Measurements from ENCODE around the gene MAK.

The MAK gene

GRCh38 chr6:10847684-10848083, 9.3 kb upstream of the MAK start:
- no peaks in the 10 kb centered on the region for H3K27me3 ChIP-seq (replicated peaks; ENCODE audit: insufficient read depth, low read length)

GRCh38 chr6:10843554-10843953, 5.2 kb upstream of the MAK start:
- H3K4me1 ChIP-seq (ENCODE audit: low read length) = peaks cover 4% of the 10 kb centered on the region; the same call in 1 of the 2 replicates
- no peak overlapping the region for H3K27ac ChIP-seq (ENCODE audit: low read length)
- no peak overlapping the region for H3K4me2 ChIP-seq (ENCODE audit: low read depth, low read length)
- no peak overlapping the region for H3K4me3 ChIP-seq (ENCODE audit: low read length)
- no peak overlapping the region for H2AFZ ChIP-seq (ENCODE audit: low read length)
- DNase-seq = no peak
- no peaks in the 10 kb centered on the region for H3K9me2 ChIP-seq (replicated peaks; ENCODE audit: insufficient read depth, low read length)
- no peaks in the 10 kb centered on the region for H3K79me2 ChIP-seq (ENCODE audit: low read length)
- peaks cover 11% of the 10 kb centered on the region; the same call in 1 of the 2 replicates for H3K27me3 ChIP-seq (replicated peaks; ENCODE audit: insufficient read depth, low read length)
- no peak overlapping the region for H3K9ac ChIP-seq (ENCODE audit: low read length)
- no peaks in the 10 kb centered on the region for H4K20me1 ChIP-seq (ENCODE audit: insufficient read depth, low read length)
- no peaks in the 10 kb centered on the region for H3K36me3 ChIP-seq (replicated peaks; ENCODE audit: insufficient read depth, low read length)
- TF ChIP-seq EZH2 (optimal IDR thresholded peaks at IDR 0.05; ENCODE audit: low read depth, low read length) = no peak
- no peaks in the 10 kb centered on the region for H3F3A ChIP-seq (ENCODE audit: insufficient read depth, low read length)
- H3K9me3 ChIP-seq (replicated peaks; ENCODE audit: insufficient read depth, low read length) = no peaks in the 10 kb centered on the region

More at GRCh38 chr6:10847684-10848083, 9.3 kb upstream of the MAK start:
- H3K9me2 ChIP-seq (replicated peaks; ENCODE audit: insufficient read depth, low read length) = no peaks in the 10 kb centered on the region
- H3K9ac ChIP-seq (ENCODE audit: low read length) = no peak overlapping the region
- H3K36me3 ChIP-seq (replicated peaks; ENCODE audit: insufficient read depth, low read length) = no peaks in the 10 kb centered on the region
- peak; percentile 13 for DNase-seq
- H3K79me2 ChIP-seq (ENCODE audit: low read length) = no peaks in the 10 kb centered on the region
- no peaks in the 10 kb centered on the region for H3K4me1 ChIP-seq (ENCODE audit: low read length)
- H4K20me1 ChIP-seq (ENCODE audit: insufficient read depth, low read length) = no peaks in the 10 kb centered on the region
- no peak overlapping the region for H3K4me3 ChIP-seq (ENCODE audit: low read length)
- no peaks in the 10 kb centered on the region for H3K9me3 ChIP-seq (replicated peaks; ENCODE audit: insufficient read depth, low read length)
- no peak overlapping the region for H3K27ac ChIP-seq (ENCODE audit: low read length)
- peak; percentile 40 for TF ChIP-seq CTCF (IDR thresholded peaks at IDR 0.05; ENCODE audit: low read length)
- TF ChIP-seq EZH2phosphoT487 (IDR thresholded peaks at IDR 0.05; ENCODE audit: low read length) = no peak
- TF ChIP-seq EZH2 (optimal IDR thresholded peaks at IDR 0.05; ENCODE audit: low read depth, low read length) = no peak
- no peaks in the 10 kb centered on the region for H3F3A ChIP-seq (ENCODE audit: insufficient read depth, low read length)
- H3K4me2 ChIP-seq (ENCODE audit: low read depth, low read length) = no peak overlapping the region
- H2AFZ ChIP-seq (ENCODE audit: low read length) = no peak overlapping the region

- H3K27ac ChIP-seq (ENCODE audit: low read length) = no peak overlapping the region
- DNase-seq = no peak
Measured at GRCh38 chr6:10838794-10839333, 525 bp upstream of the MAK start.

GRCh38 chr6:10837622-10837994, 731 bp downstream of the MAK start:
- DNase-seq = no peak
- H3K9me3 ChIP-seq (replicated peaks; ENCODE audit: insufficient read depth, low read length) = no peaks in the 10 kb centered on the region

More at GRCh38 chr6:10838794-10839333, 525 bp upstream of the MAK start:
- no peaks in the 10 kb centered on the region for H3K36me3 ChIP-seq (replicated peaks; ENCODE audit: insufficient read depth, low read length)
- H3F3A ChIP-seq (ENCODE audit: insufficient read depth, low read length) = no peaks in the 10 kb centered on the region
- H3K9me3 ChIP-seq (replicated peaks; ENCODE audit: insufficient read depth, low read length) = no peaks in the 10 kb centered on the region
- peak overlapping the region; percentile 96 for H3K4me2 ChIP-seq (ENCODE audit: low read depth, low read length)
- peak overlapping the region; percentile 82 for H2AFZ ChIP-seq (ENCODE audit: low read length)
- no peaks in the 10 kb centered on the region for H3K9me2 ChIP-seq (replicated peaks; ENCODE audit: insufficient read depth, low read length)
- H4K20me1 ChIP-seq (ENCODE audit: insufficient read depth, low read length) = no peaks in the 10 kb centered on the region
- H3K79me2 ChIP-seq (ENCODE audit: low read length) = no peaks in the 10 kb centered on the region
- H3K9ac ChIP-seq (ENCODE audit: low read length) = peak overlapping the region; percentile 76; the same call in 1 of the 2 replicates
- H3K4me3 ChIP-seq (ENCODE audit: low read length) = peak overlapping the region; percentile 74
- H3K27me3 ChIP-seq (replicated peaks; ENCODE audit: insufficient read depth, low read length) = peaks cover 37% of the 10 kb centered on the region
- no peak for TF ChIP-seq EZH2 (optimal IDR thresholded peaks at IDR 0.05; ENCODE audit: low read depth, low read length)
- H3K4me1 ChIP-seq (ENCODE audit: low read length) = peaks cover 4% of the 10 kb centered on the region; the same call in 1 of the 2 replicates

More at GRCh38 chr6:10837622-10837994, 731 bp downstream of the MAK start:
- Histone ChIP-seq H3K27ac (ENCODE audit: low read length) (no peak overlapping the region), H3K36me3 (replicated peaks; ENCODE audit: insufficient read depth, low read length) (no peaks in the 10 kb centered on the region), H3K4me2 (ENCODE audit: low read depth, low read length) (peak overlapping the region; percentile 96), H3F3A (ENCODE audit: insufficient read depth, low read length) (no peaks in the 10 kb centered on the region), H2AFZ (ENCODE audit: low read length) (peak overlapping the region; percentile 82; the same call in 1 of the 2 replicates), H3K9ac (ENCODE audit: low read length) (peak overlapping the region; percentile 76), H3K4me3 (ENCODE audit: low read length) (peak overlapping the region; percentile 74), H3K9me2 (replicated peaks; ENCODE audit: insufficient read depth, low read length) (no peaks in the 10 kb centered on the region), H3K4me1 (ENCODE audit: low read length) (peaks cover 4% of the 10 kb centered on the region; the same call in 1 of the 2 replicates), H3K27me3 (replicated peaks; ENCODE audit: insufficient read depth, low read length) (peaks cover 37% of the 10 kb centered on the region), H4K20me1 (ENCODE audit: insufficient read depth, low read length) (no peaks in the 10 kb centered on the region), H3K79me2 (ENCODE audit: low read length) (no peaks in the 10 kb centered on the region)
- TF ChIP-seq EZH2phosphoT487 (IDR thresholded peaks at IDR 0.05; ENCODE audit: low read length) (no peak), CTCF (IDR thresholded peaks at IDR 0.05; ENCODE audit: low read length) (no peak), EZH2 (optimal IDR thresholded peaks at IDR 0.05; ENCODE audit: low read depth, low read length) (no peak)

Data from MM.1S (cell line).